ENCODE measurements around the gene TMEM39A.

Gene TMEM39A

DNA sequence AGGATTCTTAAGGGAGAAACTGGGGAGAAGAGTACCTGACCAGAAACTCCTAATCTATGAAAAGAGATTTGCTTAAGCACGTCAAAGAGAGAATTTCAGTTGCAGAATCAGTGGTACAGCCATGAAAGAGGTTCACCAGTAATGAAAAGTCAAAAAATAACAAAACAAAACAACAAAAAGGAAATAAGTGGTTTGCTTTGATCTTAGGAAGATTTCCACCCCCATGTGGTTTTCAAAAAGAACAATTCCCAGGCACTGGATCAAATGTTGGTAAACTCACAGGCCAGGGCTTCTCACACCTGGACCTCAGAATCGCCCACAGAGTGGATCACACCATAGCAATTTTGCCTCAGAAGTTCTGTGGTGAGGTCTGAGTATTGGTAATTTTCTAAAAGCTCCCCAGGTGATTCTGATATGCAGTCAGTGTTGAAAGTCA lies 67.5 kb downstream of the TMEM39A start:
- no peak for DNase-seq

DNA sequence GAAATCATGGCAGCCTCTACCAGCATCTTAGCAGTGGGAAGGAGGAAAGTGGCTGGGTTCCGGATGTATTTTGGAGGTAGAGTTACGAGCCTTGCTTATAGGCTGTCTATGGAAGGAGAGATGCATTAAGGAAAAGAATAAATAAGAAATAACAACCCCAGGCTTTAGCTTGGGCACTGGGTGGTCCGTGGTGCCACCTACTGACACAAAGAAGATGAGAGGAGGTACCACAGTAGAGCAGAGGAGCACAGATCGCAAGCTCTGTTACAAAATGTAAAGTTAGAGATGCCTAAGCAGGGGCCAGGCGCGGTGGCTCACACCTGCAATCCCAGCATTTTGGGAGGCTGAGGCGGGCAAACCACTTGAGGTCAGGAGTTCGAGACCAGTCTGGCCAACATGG lies 74.8 kb downstream of the TMEM39A start:
- DNase-seq, result no peak

DNA sequence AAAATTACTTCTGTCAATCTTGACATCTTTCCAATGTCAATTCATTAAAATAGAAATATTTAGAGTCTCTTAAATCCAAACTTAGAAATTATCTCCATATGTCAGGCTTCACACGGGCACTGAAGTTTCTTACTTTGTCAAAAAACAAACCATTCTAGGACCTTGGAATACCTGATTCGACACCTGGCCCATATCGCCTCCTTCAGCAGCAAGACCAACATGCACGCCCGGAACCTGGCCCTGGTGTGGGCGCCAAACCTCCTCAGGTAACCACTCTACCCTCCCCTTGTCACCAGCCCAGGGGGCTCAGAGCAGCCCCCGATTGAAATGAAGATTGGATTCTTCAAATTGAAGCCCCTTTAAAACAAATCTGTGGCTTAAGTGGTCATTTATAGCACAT lies 81.3 kb downstream of the TMEM39A start:
- no peak for DNase-seq

DNA sequence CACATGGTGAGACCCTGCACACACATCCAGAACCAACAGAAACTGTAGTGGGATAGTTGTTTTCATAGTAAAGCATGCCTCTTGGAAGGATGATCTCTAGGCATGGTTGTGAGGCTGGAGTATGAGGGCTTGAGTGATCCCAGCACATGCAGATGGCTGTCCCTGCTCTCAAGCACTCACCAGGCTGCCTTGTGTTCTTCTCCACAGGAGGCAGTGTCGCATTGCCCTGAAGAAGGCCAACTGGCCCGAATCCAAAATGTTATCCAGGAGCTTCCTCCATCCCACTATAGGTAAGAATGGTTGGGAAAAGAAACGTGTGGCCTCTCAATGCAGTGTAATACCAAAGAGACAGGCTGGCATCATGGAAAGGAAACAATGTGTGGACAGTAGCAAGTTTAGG lies 82.7 kb downstream of the TMEM39A start:
- no peak for DNase-seq
